HG03103 (cell line): ENCODE results near the gene UACA.

ENCODE experiments used
- ATAC-seq: cut with Tn5 transposase; IDR thresholded peaks from one replicate; pipeline ENCODE4 v1.9.1; 2021; ENCODE audit warnings: low read depth; ENCODE audit not compliant: unreplicated experiment

UACA gene

GRCh38 chr15:70788114-70789049 lies 25.0 kb upstream of the UACA start:
- no peak for ATAC-seq

- no peak for ATAC-seq
These were observed 23.6 kb upstream of the UACA start for GRCh38 chr15:70786996-70787395.

- no peak for ATAC-seq
These were observed 20.3 kb upstream of the UACA start for GRCh38 chr15:70783610-70784022.

- no peak for ATAC-seq
These were observed 19.7 kb upstream of the UACA start for GRCh38 chr15:70783041-70783440.

GRCh38 chr15:70781236-70781635 lies 17.9 kb upstream of the UACA start:
- no peak for ATAC-seq

DNA sequence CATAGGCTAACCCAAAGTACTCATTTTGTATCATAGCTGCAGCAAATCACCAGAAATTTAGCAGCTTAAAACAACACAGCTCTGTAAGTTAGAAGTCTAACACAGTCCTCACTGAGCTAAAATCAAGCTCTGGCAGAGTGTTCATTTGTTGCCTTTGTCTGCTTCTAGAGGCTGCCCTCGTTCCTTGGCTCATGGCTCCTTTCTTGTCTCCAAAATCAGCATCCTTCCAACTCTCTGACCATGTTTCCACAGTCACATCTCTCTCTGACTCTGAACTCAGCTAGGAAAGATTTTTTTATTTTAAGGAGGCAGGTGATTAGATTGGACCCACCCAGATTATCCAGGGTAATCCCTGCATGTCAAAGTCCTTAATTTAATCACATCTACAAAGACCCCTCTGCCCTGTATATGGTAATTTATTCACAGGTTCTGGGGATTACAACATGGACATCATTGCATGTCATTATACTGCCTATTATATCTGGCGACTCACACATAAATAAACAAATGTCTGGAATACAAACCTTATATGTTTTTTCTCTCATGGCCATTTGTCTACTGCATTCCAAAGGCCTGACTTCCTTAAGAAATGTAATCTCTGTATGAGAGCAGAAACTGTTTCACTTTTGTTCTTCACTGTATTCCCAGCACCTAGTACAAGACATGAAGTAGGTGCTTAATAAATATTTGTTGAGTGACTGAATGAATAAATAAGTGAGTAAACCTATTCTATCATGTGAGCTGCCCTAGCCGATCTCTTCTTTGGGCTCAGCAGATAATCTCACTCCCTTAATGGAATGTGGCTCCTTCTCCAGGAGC lies 15.1 kb upstream of the UACA start:
- ATAC-seq, result no peak

- ATAC-seq, result no peak
These were observed 14.0 kb upstream of the UACA start for GRCh38 chr15:70777170-70777926.

DNA sequence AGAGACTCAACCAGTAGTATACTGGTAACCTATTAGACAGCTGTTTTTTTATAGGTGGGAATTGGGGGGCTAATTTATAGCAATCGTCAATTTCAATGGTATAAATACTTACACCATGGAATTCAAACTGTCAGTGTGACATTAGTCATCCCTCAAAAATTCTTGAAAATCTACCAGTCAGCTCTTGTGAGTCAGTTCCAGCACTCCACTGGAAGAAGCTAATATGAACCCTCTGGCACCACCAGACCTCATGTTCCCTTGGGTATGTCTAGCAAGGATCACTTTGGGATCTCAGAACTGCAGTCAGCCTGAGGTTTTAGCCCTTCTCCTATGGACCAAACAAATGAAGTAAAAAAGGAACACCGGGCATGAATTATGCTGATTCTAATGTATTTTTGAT lies 11.8 kb upstream of the UACA start:
- ATAC-seq, result no peak

- ATAC-seq, result no peak
These were observed 9.0 kb upstream of the UACA start for GRCh38 chr15:70772402-70772801.

GRCh38 chr15:70770863-70771262 lies 7.5 kb upstream of the UACA start:
- ATAC-seq, result no peak

GRCh38 chr15:70768257-70768883 lies 5.0 kb upstream of the UACA start:
- ATAC-seq, result no peak

GRCh38 chr15:70767667-70768066 lies 4.3 kb upstream of the UACA start:
- ATAC-seq, result no peak

DNA sequence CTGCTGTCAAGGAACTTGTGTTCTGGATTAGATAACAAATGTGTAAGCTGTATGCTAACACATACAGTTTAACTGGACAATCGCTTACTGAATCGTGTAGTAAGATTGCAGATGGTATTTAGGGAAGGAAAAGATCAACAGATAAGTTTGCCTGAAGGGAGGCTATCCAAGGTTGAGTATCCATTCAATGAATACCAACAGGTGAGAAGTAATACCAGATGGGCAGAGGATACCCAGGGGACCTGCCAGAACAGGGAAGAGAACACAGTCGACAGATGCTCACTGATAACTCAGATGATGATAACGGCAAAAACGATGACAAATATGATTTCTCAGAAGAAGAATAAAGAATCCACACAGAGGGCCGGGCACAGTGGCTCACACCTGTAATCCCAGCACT lies 3.2 kb upstream of the UACA start:
- no peak for ATAC-seq

DNA sequence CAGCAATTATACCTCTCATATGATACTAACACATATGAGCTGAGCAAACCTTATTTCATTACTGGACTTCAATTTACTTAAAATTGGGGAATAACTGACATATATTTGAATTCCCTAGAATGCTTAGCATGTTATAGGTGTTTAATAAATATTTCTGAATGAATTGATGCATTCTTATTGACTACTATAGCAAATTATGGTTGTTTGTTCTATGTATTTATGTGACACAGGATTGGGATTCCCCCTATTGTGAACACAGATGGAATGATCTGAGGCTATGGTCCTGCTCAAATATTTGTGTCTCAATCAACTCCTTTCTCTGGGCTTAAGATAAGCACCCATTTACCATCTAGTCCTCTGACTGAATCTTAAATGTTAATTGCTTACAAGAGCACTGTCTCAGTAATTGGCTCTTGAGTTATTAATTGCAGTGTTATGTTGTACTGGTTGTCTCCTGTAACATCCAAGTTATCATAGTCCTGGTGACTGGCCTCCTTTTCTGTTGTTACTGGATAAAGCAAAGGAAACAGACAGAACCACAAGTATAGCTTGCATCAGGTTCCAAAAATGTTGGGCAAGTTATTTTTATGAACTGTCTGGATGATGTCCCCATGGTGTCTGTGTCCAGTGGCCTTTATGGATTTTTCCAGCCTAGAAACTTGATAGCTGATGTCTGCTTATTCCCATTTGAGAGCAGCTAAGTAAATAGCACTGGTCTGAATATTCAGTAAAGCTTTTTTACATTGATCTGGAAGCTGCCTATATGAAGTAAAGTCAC lies 2.3 kb upstream of the UACA start:
- ATAC-seq, result no peak

- ATAC-seq, result no peak
These were observed 782 bp upstream of the UACA start for GRCh38 chr15:70763950-70764730.

- no peak for ATAC-seq
These were observed 764 bp downstream of the UACA start for GRCh38 chr15:70762469-70763119.

- no peak for ATAC-seq
These were observed 1.4 kb downstream of the UACA start for GRCh38 chr15:70761931-70762468.

DNA sequence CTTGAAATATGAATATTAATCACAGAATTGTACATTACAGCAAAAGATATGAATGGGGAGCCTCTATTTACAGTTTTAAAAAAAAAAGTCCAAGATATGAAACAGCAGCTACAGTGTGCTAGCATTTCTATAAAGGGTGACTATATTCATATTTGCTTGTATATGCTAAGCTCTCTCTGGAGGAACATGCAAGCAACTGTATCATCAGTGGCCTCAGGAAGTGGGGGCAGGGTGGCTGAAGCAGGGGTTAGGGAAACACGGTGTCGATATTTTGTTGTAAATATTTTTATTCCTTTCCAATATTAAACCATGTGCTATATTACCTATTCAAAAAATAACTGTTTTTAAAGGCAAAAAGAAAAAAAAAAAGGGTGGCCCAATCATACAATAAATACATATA lies 2.3 kb downstream of the UACA start:
- no peak for ATAC-seq
